T-cell (primary cell): Measurements from ENCODE around the gene MILR1. TPM values are rescaled to one million over a fixed set of nuclear protein-coding genes. Genes with fewer than 3 reads are reported as not detected.

Experiments
- total RNA-seq, 35 experiments: library from RNA in 6 of 35; stranded (reverse) in 6 of 35; fragments of 120-200 nt in 1 of 35; gene quantifications; one replicate each; pipeline versions ENCODE4 v1.2.1 to v1.2.4 and lab custom pipeline; 2013 to 2026

MILR1 gene
- total RNA-seq, 5 donors from 2014 or later (not counting 1 experiment from before 2014, with no cell fraction given): 0.22 to 0.76 TPM; not detected in 3

Other genes with a start within 250 kb of the MILR1 start
- gene TEX2, start 185.9 kb upstream of the MILR1 start, total RNA-seq: 10 to 100 TPM; 12.5 to 16.4 (median 14.8) TPM
- gene PECAM1, start 58.3 kb upstream of the MILR1 start, total RNA-seq: 10 to 100 TPM; 20.9 to 69.3 (median 57.1) TPM
- 10 to 100 TPM; 43.1 to 71.4 (median 59.3) TPM for gene POLG2, start 47.9 kb downstream of the MILR1 start, total RNA-seq
- 1,000 to 10,000 TPM; 1,461 to 3,147 (median 1,608) TPM for gene DDX5, start 57.2 kb downstream of the MILR1 start, total RNA-seq
- gene CEP95, start 57.9 kb downstream of the MILR1 start, total RNA-seq: 100 to 1,000 TPM in 2 of 5 donors, 10 to 100 TPM in 3; 77.0 to 168 (median 91.9) TPM
- gene SMURF2, start 213.2 kb downstream of the MILR1 start, total RNA-seq: 10 to 100 TPM; 27.4 to 36.6 (median 34.8) TPM